Stimulated activated effector memory CD8-positive, alpha-beta T cell treated with anti-CD3 and anti-CD28 coated beads, Interleukin-12 subunit alpha, Interleukin-12 subunit beta, amount 100 ng/mL, for 72 hours (primary cell): ENCODE results near the gene P2RX4.
"Not testable (repeated sequence)": the region's sequence is repeated elsewhere in the genome, so short reads cannot be mapped to it uniquely, and the experiment has no call there.

Experiments used
- ATAC-seq: fragments of 150-1000 bp; cut with Tn5 transposase; 2 replicates; pipeline ENCODE4 v1.10.0; 2021
- DNase-seq, 2 donors: peaks; one replicate each; pipeline ENCODE4 v3.0.0; 2021 to 2022; ENCODE audit warnings: low spot score in 2 of 2
- H3K27ac Mint-ChIP-seq: one replicate; pipeline ENCODE4 v1.8.0; 2022; ENCODE audit warnings: mild to moderate bottlenecking, mixed read lengths
- H3K36me3 Mint-ChIP-seq: one replicate; pipeline ENCODE4 v1.8.0; 2022; ENCODE audit warnings: mild to moderate bottlenecking, mixed read lengths
- H3K4me1 Mint-ChIP-seq: one replicate; pipeline ENCODE4 v1.8.0; 2022; ENCODE audit warnings: mixed read lengths
- H3K4me3 Mint-ChIP-seq: one replicate; pipeline ENCODE4 v1.8.0; 2022; ENCODE audit warnings: mild to moderate bottlenecking, mixed read lengths
- H3K9me3 Mint-ChIP-seq: one replicate; pipeline ENCODE4 v1.8.0; 2022; ENCODE audit warnings: mixed read lengths

The P2RX4 gene

DNA sequence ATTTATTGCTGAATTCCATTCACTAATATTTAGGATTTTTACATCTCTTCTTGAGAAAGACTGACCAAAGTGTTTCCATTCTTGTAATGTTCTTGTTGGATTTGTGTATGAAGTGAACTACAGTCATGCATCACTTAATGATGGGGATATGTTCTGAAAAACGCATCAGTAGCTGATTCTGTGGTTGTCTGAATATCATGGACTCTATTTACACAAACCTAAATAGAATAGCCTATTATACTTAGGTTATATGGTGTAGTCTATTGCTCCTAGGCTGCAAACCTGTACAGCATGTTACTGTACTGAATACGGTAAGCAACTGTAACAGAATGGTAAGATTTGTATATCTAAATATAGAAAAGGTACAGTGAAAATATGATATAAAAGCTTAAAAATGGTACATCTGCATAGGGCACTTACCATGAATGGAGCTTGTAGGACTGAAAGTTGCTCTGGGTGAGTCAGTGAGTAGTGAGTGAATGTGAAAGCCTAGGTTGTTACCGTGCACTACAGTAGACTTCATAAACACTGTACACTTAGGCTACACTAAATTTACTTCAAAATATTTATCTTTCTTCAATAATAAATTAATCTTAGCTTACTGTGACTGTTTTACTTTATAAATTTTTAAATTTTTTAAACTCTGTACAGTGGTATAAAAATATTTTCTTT is 27.6 kb upstream of the P2RX4 start:
- ATAC-seq, result peak; percentile 98
- no peak for DNase-seq
- Mint-ChIP-seq H3K27ac (peak overlapping the region; percentile 37), H3K4me3 (no peak overlapping the region), H3K36me3 (peaks cover 82% of the 10 kb centered on the region), H3K4me1 (no peaks in the 10 kb centered on the region), H3K9me3 (no peaks in the 10 kb centered on the region)

DNA sequence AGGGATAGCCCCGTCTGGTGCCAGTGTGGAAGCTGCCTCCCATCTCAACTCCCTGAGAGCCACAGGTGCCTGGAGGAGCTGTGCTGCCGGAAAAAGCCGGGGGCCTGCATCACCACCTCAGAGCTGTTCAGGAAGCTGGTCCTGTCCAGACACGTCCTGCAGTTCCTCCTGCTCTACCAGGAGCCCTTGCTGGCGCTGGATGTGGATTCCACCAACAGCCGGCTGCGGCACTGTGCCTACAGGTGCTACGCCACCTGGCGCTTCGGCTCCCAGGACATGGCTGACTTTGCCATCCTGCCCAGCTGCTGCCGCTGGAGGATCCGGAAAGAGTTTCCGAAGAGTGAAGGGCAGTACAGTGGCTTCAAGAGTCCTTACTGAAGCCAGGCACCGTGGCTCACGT is 25.5 kb upstream of the P2RX4 start:
- Mint-ChIP-seq H3K27ac (no peak overlapping the region), H3K4me3 (no peak overlapping the region), H3K4me1 (no peaks in the 10 kb centered on the region), H3K9me3 (no peaks in the 10 kb centered on the region), H3K36me3 (peaks cover 62% of the 10 kb centered on the region)
- DNase-seq (no peak), ATAC-seq (no peak)

DNA sequence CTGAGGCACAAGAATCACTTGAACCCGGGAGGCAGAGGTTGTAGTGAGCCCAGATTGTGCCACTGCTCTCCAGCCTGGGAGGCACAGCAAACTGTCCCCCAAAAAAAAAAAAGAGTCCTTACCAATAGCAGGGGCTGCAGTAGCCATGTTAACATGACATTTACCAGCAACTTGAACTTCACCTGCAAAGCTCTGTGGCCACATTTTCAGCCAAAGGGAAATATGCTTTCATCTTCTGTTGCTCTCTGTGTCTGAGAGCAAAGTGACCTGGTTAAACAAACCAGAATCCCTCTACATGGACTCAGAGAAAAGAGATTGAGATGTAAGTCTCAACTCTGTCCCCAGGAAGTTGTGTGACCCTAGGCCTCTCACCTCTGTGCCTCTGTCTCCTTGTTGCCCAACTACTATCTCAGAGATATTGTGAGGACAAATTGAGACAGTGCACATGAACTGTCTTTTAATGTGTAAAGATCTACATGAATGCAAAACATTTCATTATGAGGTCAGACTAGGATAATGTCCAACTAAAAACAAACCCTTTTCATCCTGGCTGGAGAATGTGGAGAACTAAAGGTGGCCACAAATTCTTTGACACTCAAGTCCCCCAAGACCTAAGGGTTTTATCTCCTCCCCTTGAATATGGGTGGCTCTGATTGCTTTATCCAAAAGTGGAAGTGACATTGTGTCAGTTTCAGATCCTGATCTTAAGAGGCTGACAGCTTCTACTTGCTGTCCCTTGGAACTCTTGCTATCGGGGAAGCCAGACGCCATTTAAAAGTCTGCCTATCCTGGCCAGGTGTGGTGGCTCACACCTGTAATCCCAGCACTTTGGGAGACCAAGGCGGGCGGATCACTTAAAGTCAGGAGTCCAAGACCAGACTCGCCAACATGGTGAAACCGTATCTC is 24.7 kb upstream of the P2RX4 start:
- no peaks in the 10 kb centered on the region for H3K9me3 Mint-ChIP-seq
- no peaks in the 10 kb centered on the region for H3K4me1 Mint-ChIP-seq
- no peak overlapping the region for H3K27ac Mint-ChIP-seq
- peaks cover 54% of the 10 kb centered on the region for H3K36me3 Mint-ChIP-seq
- ATAC-seq (no peak), DNase-seq (no peak)
- no peak overlapping the region for H3K4me3 Mint-ChIP-seq

DNA sequence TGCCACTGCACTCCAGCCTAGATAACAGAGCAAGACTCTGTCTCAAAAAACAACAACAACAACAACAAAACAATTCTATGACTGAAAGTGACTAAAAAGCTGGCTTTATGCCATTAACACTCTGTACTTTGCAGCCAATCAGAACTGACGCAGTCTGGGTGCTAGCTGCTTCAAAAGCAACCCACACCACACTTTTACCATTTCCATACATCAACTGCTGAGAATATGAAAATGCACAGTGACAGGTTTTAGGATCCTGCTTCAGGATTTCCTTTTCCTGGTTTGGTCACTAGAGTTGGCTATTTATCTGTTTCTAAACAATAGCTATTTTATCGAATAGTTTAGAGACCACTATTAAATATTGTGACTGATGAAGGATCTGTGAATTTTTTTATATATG is 23.1 kb upstream of the P2RX4 start:
- no peak overlapping the region for H3K4me3 Mint-ChIP-seq
- no peak for DNase-seq
- no peaks in the 10 kb centered on the region for H3K9me3 Mint-ChIP-seq
- no peak overlapping the region for H3K27ac Mint-ChIP-seq
- ATAC-seq, result no peak
- H3K4me1 Mint-ChIP-seq, result peaks cover 9% of the 10 kb centered on the region
- peaks cover 40% of the 10 kb centered on the region for H3K36me3 Mint-ChIP-seq

DNA sequence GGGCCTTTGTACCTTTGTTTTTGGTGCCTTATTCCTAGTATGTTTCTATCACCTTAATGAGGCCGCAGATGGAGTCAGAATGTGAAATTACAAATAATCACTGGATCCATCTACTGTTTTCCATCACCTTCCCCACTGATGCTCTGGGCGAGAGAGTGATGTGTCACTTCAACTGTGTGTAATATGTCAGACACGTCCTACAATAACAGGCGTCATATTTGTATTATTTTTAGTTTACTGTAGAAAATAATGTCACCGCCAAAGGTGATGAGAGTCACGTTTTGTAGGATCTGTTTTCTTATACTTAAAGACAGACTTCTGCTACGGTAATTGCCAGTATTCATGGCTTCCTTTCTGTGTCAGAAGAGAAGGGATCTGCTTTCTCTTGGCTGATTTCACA is 22.4 kb upstream of the P2RX4 start:
- no peak for DNase-seq
- ATAC-seq, result no peak
- H3K36me3 Mint-ChIP-seq, result peaks cover 33% of the 10 kb centered on the region
- H3K4me1 Mint-ChIP-seq, result peaks cover 9% of the 10 kb centered on the region
- H3K9me3 Mint-ChIP-seq, result no peaks in the 10 kb centered on the region
- no peak overlapping the region for H3K27ac Mint-ChIP-seq
- no peak overlapping the region for H3K4me3 Mint-ChIP-seq

DNA sequence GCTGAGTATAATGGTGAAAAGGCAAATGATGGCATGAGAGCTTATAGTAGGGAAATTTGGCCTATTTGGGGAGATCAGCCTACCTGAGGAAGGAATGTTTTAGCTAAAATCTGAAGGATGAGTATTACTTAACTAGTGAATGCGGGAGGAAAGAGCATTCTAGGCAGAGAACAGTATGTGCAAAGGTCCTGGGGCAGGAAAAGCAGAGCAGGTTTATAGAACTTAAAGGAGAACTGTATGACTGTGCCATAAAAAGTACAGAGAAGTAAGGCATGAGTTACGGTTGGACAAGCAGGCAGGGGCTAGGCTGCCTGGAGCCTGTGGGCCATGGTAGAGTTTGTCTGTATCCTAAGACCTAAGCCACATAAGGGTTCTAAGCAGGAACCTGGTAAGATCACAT is 21.7 kb upstream of the P2RX4 start:
- DNase-seq, result no peak

DNA sequence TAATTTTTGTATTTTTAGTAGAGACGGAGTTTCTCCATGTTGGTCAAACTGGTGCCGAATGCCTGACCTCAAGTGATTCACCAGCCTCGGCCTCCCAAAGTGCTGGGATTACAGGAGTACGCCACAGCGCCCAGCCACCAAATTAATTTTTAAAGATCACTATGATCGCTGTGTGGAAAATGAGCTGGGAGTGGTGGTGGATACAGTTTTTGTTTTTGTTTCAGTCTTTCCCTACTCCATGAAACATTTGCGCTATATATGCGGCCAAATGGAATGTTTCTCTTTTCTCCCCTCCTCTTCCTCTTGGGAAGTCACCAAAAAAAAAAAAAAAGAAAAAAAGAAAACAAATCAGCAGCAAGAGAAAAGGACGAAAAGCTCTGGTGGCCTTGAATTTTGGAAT is 20.8 kb upstream of the P2RX4 start:
- Mint-ChIP-seq H3K36me3 (peaks cover 18% of the 10 kb centered on the region), H3K4me1 (peaks cover 9% of the 10 kb centered on the region), H3K4me3 (no peak overlapping the region), H3K9me3 (no peaks in the 10 kb centered on the region), H3K27ac (no peak overlapping the region)
- DNase-seq (no peak), ATAC-seq (no peak)

More for the DNA sequence above, 21.7 kb upstream of the P2RX4 start:
- peaks cover 27% of the 10 kb centered on the region for H3K36me3 Mint-ChIP-seq
- no peak overlapping the region for H3K4me3 Mint-ChIP-seq
- H3K9me3 Mint-ChIP-seq, result no peaks in the 10 kb centered on the region
- peaks cover 9% of the 10 kb centered on the region for H3K4me1 Mint-ChIP-seq
- ATAC-seq, result no peak
- H3K27ac Mint-ChIP-seq, result no peak overlapping the region

DNA sequence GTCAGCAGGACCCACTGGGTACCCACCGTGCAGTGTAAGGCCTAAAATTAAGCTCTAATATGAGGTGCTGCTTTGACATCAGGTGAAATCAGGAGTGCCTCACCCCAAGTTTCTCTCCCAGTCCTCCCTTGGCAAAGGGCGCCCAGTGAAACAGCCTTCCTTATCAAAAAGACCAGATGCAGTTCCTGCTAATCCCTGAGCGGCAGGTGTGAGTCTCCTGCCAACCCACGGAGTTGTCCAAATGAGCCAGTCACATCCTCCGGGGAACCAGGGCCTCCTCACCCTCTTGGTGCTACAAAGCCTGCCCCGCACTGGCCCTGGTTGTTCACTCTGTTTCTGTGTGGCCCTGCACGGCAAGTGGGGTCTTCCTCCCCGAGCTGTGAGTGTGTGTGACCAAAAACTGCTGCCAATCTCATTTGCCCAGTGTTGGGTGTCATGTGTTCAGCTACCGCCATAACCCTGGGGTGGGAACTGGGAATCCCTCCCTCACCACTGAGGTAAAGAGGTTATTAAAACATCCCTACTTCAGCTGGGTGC is 20.2 kb upstream of the P2RX4 start:
- Mint-ChIP-seq H3K36me3 (peaks cover 13% of the 10 kb centered on the region), H3K9me3 (no peaks in the 10 kb centered on the region), H3K4me1 (peaks cover 9% of the 10 kb centered on the region), H3K27ac (no peak overlapping the region), H3K4me3 (no peak overlapping the region)
- ATAC-seq, result no peak
- DNase-seq, result no peak

DNA sequence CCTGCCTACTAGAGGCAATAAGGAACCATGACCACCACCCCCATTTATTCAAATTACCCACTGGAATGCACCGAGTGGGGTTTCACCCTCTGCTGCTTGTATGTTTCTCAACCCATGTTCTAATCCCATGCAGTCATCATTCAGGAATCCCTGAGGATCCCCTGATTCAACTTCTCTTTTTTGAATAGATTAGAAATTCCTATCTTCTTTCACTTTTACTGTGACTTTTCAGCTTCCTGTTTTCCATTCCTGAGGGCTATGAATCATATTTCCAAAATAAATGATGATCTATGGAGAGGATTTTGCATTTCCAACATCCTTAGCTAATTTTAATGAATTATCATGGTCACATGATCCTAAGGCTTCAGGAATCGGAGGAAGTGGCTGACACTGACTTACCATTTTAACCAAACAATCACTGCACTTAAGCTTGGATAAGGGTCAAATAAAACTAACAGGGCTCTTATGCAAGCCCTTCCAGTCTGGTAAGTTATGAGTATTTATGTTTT is 19.4 kb upstream of the P2RX4 start:
- Mint-ChIP-seq H3K4me1 (peaks cover 9% of the 10 kb centered on the region), H3K36me3 (peaks cover 5% of the 10 kb centered on the region), H3K9me3 (no peaks in the 10 kb centered on the region), H3K27ac (no peak overlapping the region), H3K4me3 (no peak overlapping the region)
- no peak for DNase-seq
- no peak for ATAC-seq

DNA sequence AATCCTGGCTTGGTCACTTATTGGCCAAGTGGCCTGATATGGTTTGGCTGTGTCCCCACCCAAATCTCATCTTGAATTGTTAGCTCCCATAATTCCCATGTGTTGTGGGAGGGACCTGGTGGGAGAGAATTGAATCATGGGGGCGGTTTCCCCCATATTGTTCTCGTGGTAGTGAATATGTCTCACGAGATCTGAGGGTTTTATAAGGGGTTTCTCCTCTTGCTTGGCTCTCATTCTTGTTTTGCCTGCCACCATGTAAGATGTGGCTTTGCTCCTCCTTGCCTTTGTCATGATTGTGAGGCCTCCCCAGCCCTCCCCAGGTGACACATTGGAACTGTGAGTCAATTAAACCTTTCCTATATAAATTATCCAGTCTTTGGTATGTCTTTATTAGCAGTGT is 18.8 kb upstream of the P2RX4 start:
- Mint-ChIP-seq H3K36me3 (peaks cover under 1% of the 10 kb centered on the region), H3K4me3 (no peak overlapping the region), H3K4me1 (peaks cover 9% of the 10 kb centered on the region), H3K27ac (peak overlapping the region; percentile 69), H3K9me3 (no peaks in the 10 kb centered on the region)
- no peak for ATAC-seq
- DNase-seq, result no peak

DNA sequence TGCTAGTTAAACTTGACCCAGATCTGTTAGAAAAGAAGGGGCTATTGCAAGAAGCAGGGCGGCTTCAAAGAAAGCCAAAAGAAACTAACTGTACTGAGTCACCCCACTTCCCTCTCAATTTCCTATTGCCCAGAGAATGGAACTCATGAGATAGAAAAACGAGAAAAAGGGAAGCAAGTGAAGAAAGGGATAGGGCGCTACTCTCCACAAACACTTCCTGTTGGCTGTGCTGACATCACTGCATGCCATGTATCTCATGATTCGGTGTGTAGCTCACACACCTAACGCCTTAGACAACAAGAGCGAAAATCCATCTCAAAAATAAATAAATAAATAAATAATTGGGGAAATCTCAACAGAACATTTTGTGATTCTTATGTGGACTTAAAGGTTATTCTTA is 13.0 kb upstream of the P2RX4 start:
- no peak for ATAC-seq
- Mint-ChIP-seq H3K36me3 (no peaks in the 10 kb centered on the region), H3K4me3 (no peak overlapping the region), H3K4me1 (no peaks in the 10 kb centered on the region), H3K9me3 (no peaks in the 10 kb centered on the region), H3K27ac (no peak overlapping the region)
- no peak for DNase-seq

DNA sequence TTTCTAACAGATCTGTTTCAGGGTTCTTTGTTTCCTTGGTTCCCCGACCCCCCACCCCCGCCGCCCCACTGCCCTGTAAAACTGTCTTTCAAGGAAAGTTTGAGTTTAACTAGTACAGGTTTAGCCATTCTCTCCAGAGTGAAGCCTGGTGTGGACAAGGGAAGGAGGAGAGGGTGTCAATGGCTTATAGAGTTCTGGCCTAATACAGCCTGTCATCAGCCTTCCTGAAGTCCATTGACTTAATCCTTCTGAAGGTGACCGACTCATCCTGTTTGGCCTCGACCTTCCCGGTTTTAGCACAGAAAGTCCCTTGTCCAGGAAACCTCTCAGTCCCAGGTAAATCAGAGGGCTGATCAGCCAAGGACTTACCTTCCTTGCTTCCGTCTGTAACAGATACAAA is 11.0 kb upstream of the P2RX4 start:
- H3K4me3 Mint-ChIP-seq, result no peak overlapping the region
- no peak overlapping the region for H3K27ac Mint-ChIP-seq
- no peaks in the 10 kb centered on the region for H3K9me3 Mint-ChIP-seq
- DNase-seq (no peak), ATAC-seq (no peak)
- H3K4me1 Mint-ChIP-seq, result peaks cover 3% of the 10 kb centered on the region
- H3K36me3 Mint-ChIP-seq, result no peaks in the 10 kb centered on the region

DNA sequence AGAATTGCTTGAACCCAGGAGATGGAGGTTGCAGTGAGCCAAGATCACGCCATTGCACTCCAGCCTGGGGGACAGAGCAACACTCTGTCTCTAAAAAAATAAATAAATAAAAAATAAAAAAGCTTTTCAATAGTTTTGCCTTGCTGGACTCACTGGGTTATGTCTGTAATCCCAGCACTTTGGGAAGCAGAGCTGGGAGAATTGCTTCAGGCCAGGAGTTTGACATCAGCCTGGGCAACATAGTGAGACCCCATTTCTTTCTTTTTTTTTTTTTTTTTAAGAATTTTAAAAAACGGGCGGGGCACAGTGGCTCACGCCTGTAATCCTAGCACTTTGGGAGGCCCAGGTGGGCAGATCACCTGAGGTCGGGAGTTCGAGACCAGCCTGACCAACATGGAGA is 8.8 kb upstream of the P2RX4 start:
- not testable (repeated sequence) for DNase-seq, ATAC-seq, H3K9me3 Mint-ChIP-seq, H3K36me3 Mint-ChIP-seq, H3K4me3 Mint-ChIP-seq, H3K27ac Mint-ChIP-seq
- peaks cover 15% of the 10 kb centered on the region for H3K4me1 Mint-ChIP-seq

DNA sequence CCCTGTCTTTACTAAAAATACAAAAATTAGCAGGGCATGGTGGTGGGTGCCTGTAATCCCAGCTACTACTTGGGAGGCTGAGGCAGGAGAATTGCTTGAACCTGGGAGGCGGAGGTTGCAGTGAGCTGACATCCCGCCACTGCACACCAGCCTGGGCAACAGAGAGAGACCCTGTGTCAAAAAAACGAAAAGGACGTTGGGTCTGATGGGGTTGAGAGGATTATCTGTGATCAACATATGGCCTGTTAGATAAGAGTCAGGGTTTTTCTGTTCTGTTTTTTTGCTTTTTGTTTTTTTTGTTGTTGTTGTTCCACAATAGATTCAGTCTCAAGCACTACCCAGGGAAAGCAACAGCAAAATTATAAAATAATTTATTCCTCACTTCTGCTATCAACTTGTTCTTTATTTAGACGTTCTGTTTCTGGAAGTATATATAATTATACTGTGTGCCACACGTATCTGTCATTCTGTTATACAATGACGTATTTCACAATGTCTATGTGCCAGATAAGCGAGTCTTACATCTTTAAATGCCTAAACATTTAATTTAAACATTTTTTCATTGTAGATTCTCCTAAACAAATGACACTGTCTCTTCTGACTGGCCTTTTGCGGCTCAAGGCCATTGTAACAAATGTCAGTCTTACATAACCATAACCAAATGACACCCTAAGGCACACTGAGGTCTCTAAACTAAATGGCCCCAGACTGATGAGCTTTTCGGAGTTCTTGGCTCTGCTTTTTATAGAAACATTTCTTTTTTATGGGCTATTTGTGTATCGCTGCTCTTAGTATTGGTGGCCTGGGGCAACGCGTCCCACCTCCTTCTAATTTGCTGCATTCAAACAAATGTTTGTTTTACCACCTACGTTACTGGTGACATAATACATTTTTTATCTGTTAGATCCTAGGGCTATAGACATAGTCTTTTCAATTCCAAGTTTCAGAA is 7.2 kb upstream of the P2RX4 start:
- Mint-ChIP-seq H3K4me1 (peaks cover 15% of the 10 kb centered on the region), H3K36me3 (no peaks in the 10 kb centered on the region), H3K4me3 (no peak overlapping the region), H3K9me3 (no peaks in the 10 kb centered on the region), H3K27ac (no peak overlapping the region)
- ATAC-seq, result no peak
- no peak for DNase-seq

DNA sequence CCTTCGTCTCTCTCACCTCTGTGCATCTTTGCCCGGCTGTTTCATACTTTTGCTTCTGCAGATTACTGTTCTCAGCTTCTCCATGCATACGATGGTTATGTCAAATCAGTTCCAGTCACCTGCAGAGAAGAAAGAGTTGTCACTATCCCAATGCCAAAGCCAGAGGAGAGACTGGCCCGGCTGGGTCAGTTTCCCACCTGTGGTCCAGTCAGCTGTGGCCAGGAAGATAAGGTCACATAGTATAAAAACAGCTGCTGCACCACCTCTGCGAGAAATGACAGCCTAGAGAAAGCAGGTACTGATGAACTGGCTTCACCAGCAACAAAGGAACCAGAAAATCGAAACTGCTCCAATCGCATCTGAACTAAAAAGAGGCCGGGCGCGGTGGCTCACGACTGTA is 6.4 kb upstream of the P2RX4 start:
- H3K36me3 Mint-ChIP-seq, result no peaks in the 10 kb centered on the region
- no peak for DNase-seq
- peaks cover 15% of the 10 kb centered on the region for H3K4me1 Mint-ChIP-seq
- no peak overlapping the region for H3K4me3 Mint-ChIP-seq
- H3K27ac Mint-ChIP-seq, result no peak overlapping the region
- ATAC-seq, result no peak
- no peaks in the 10 kb centered on the region for H3K9me3 Mint-ChIP-seq
